NCI-H345 treated with DMSO at 0.1 percent for 48 hours (cell line): ENCODE results near the gene MRPS2.
"Not testable (repeated sequence)": the region's sequence is repeated elsewhere in the genome, so short reads cannot be mapped to it uniquely, and the experiment has no call there.

Source experiments
- DNase-seq: peaks from one replicate; lab custom pipeline; 2025; ENCODE audit not compliant: unreplicated experiment; lab: John Stamatoyannopoulos, UW

The MRPS2 gene

GRCh38 chr9:135530146-135530545, 29.7 kb downstream of the MRPS2 start:
- DNase-seq = no peak

GRCh38 chr9:135531096-135531495, 30.6 kb downstream of the MRPS2 start:
- DNase-seq = no peak

GRCh38 chr9:135533113-135533512, 32.6 kb downstream of the MRPS2 start:
- no peak for DNase-seq

- no peak for DNase-seq
Observed at GRCh38 chr9:135533674-135534073, 33.2 kb downstream of the MRPS2 start.

GRCh38 chr9:135534192-135534711, 33.8 kb downstream of the MRPS2 start:
- not testable (repeated sequence) for DNase-seq

- not testable (repeated sequence) for DNase-seq
Observed at GRCh38 chr9:135534826-135535225, 34.3 kb downstream of the MRPS2 start.

- DNase-seq = not testable (repeated sequence)
Observed at GRCh38 chr9:135535631-135536030, 35.1 kb downstream of the MRPS2 start.

- DNase-seq = no peak
Observed at GRCh38 chr9:135536216-135536615, 35.7 kb downstream of the MRPS2 start.

- DNase-seq = not testable (repeated sequence)
Observed at GRCh38 chr9:135543262-135543894, 42.9 kb downstream of the MRPS2 start.

GRCh38 chr9:135544981-135545635, 44.6 kb downstream of the MRPS2 start:
- no peak for DNase-seq

- DNase-seq = not testable (repeated sequence)
Observed at GRCh38 chr9:135545646-135546176, 45.2 kb downstream of the MRPS2 start, which contains the start of gene OBP2A. TSS of gene OBP2A (plus strand) at chr9:135546126. CDS start at chr9:135546181, 55 bp downstream.

GRCh38 chr9:135546792-135547617, 46.5 kb downstream of the MRPS2 start:
- DNase-seq = not testable (repeated sequence)

GRCh38 chr9:135547756-135548736, 47.6 kb downstream of the MRPS2 start:
- DNase-seq = no peak

- not testable (repeated sequence) for DNase-seq
Observed at GRCh38 chr9:135549478-135550343, 49.2 kb downstream of the MRPS2 start.

GRCh38 chr9:135550344-135550918, 49.9 kb downstream of the MRPS2 start:
- no peak for DNase-seq

- no peak for DNase-seq
Observed at GRCh38 chr9:135551031-135551430, 50.5 kb downstream of the MRPS2 start.

GRCh38 chr9:135551456-135551855, 51.0 kb downstream of the MRPS2 start:
- no peak for DNase-seq

GRCh38 chr9:135552021-135552697, 51.7 kb downstream of the MRPS2 start:
- no peak for DNase-seq
